HL-60 (cell line): ENCODE measurements around the gene GNRHR.

Source experiments
- GABPA ChIP-seq: IDR thresholded peaks from 2 replicates; pipeline ENCODE4 v1.6.1; 2012; ENCODE audit warnings: low read depth
- TF ChIP-seq, protein P1 (sequence below): IDR thresholded peaks from one replicate; pipeline ENCODE4 v1.5.1; 2011; ENCODE audit warnings: low read length, control low read depth, inconsistent platforms; ENCODE audit not compliant: insufficient read depth

- TF ChIP-seq, protein P1, sequence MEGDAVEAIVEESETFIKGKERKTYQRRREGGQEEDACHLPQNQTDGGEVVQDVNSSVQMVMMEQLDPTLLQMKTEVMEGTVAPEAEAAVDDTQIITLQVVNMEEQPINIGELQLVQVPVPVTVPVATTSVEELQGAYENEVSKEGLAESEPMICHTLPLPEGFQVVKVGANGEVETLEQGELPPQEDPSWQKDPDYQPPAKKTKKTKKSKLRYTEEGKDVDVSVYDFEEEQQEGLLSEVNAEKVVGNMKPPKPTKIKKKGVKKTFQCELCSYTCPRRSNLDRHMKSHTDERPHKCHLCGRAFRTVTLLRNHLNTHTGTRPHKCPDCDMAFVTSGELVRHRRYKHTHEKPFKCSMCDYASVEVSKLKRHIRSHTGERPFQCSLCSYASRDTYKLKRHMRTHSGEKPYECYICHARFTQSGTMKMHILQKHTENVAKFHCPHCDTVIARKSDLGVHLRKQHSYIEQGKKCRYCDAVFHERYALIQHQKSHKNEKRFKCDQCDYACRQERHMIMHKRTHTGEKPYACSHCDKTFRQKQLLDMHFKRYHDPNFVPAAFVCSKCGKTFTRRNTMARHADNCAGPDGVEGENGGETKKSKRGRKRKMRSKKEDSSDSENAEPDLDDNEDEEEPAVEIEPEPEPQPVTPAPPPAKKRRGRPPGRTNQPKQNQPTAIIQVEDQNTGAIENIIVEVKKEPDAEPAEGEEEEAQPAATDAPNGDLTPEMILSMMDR, result no peak
- no peak for TF ChIP-seq GABPA
Observed at GRCh38 chr4:67751260-67751659, 2.9 kb downstream of the GNRHR start.
